NCI-H226 (cell line): Measurements from ENCODE around the gene SPESP1.
A peak's percentile ranks its signal among the peaks of the same experiment; 100 is the strongest.
"Not testable (repeated sequence)": the region's sequence is repeated elsewhere in the genome, so short reads cannot be mapped to it uniquely, and the experiment has no call there.

ENCODE experiments used
- DNase-seq: peaks from one replicate; pipeline ENCODE4 v3.0.0-alpha.2; 2015

The SPESP1 gene

DNA sequence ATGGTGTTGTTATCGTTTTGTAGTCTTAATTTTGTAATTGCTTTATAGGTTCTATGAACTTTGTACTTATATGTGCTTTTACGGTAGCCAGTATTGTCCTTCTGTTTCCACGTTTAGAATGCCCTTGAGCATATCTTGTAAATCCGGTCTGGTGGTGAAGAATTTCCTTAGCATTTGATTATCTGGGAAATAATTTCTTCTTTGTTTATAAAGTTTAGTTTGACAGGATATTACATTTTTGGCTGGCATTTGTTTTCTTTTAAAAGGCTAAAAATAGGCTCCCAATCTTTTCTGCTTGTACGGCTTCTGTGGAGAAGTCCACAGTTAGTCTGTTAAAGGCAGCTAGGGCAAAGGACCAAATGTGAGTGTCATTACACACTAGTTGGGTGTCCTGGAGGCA lies 36.7 kb downstream of the SPESP1 start:
- no peak for DNase-seq

DNA sequence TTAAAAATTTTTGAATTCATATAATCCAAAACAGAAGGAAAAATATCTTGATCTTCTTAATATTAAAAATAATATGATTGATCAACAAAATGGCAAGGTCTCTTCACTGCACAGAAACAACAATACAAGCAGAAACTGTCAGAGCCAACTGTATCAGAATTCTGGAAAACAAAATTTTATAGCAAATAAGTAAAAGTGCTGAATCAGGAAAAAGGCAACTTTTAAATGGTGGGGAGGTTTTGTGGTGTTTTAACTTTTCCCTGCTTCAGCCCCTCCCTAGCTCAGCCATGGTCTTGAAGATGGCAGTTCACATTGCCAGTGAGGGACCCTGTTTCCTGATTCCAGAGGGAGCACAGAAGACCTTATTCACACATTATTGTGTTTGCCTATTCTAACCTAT lies 37.6 kb downstream of the SPESP1 start:
- DNase-seq: no peak

GRCh38 chr15:68969298-68969697 lies 39.0 kb downstream of the SPESP1 start:
- DNase-seq: no peak

- no peak for DNase-seq
Measured at GRCh38 chr15:68972201-68973065, 42.1 kb downstream of the SPESP1 start.

DNA sequence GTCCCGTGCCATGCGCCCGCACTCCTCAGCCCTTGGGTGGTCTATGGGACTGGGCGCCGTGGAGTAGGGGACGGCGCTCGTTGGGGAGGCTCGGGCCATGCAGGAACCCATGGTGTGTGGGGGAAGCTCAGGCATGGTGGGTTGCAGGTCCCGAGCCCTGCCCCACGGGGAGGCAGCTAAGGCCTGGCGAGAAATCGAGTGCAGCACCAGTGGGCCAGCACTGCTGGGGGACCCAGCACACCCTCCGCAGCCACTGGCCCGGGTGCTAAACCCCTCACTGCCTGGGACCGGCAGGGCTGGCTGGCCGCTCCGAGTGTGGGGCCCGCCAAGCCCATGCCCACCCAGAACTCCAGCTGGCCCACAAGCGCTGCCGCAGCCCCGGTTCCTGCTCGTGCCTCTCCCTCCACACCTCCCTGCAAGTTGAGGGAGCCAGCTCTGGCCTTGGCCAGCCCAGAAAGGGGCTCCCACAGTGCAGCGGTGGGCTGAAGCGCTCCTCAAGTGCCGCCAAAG lies 45.4 kb downstream of the SPESP1 start:
- DNase-seq: not testable (repeated sequence)

DNA sequence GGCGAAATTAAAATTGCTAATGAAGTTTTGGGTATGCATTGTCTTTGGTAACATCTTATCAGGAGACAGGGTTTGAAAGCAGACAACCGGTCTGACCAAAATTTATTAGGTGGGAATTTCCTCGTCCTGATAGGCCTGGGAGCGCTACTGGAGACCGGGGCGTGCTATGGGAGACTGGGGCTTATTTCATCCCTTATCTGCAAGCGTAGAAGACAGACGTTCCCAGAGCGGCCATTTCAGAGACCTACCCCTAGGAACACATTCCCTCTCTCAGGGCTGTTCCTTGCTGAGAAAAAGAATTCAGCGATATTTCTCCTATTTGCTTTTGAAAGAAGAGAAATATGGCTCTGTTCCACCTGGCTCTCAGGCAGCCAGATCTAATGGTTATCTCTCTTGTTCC lies 47.1 kb downstream of the SPESP1 start:
- DNase-seq: not testable (repeated sequence)

DNA sequence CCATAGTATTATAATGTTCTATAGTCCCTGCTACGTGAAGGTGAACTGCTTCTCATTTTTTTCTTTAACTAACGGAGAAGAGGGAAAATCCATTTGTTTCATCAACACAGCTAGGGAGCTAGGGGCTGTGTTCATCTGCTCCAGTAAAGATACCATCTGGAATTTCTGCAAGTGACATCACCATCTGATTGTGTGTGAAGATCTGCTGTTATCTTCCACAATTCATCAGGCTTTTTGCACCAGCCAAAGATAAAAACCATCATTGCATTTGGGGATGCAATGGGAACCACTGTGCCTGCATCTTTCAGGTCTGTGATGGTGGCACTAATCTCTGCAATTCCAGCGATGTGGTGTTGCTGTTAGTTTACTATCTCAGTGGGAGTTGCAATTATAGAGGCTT lies 48.7 kb downstream of the SPESP1 start:
- no peak for DNase-seq

DNA sequence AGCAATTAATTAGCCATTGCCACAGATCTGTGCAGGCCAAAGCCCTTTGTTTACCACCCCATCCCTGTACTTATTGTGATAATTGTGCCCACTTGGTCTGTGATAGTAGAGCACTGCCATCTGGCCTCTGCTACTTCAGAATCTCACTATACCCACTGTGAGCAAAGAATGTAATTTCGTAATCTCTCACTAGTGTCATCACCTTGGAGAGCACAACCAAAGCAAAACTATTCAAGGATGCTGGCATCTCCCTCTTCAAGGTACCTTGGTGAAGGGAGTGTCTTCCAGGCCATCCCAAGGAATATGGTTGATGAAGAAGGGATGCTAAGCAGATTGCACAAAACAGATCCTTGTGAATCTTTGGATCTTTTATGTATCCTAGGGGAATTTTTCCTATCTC lies 49.5 kb downstream of the SPESP1 start:
- DNase-seq: no peak

DNA sequence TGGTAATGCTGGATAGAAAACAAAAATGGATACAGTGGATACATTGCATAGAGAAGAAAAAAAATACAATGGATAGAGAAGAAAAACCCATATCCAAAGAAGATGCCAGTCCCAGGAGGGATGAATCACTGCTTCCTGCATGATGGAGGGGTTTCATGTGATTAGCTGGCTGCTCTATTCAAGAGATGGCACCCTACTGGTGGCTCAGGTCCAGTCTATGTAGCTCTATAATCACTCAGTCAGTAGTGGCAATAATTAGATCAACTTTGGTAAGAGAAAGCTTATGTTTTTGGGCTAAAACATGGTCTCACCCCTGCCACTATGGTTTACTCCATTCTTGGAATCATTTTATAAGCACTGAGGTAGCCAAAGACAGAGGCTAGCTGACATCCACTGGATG lies 50.5 kb downstream of the SPESP1 start:
- no peak for DNase-seq

GRCh38 chr15:68981941-68982340 lies 51.6 kb downstream of the SPESP1 start:
- DNase-seq: no peak

DNA sequence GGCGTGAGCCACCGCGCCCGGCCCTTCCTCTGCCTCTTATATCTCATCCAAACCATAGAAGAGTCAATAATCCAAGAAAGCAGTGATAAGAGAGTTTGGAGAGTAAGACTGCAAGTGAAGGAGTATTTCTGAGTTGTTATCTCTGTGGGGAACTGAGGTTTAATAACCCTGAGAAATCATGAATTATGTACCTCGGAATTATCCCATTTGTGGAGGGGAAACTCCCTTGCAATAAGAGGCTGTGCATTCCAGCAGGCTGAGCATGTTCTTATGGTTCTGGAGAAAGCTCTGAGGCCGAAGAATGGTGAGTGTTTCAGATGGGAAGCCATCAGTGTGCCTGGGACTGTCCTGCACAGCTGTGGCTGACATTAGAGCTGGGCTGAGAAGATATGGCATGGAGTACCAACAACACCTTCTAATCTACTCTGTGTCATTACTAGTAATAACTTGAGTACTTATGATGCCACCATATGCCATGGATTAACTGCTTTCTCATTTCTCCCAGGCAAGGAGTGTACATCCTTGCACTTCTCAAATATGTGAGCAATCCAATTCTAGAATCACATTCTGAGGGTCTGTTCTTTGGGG lies 52.7 kb downstream of the SPESP1 start:
- DNase-seq: peak; percentile 53

- peak; percentile 90 for DNase-seq
Measured at GRCh38 chr15:68983961-68984481, 53.7 kb downstream of the SPESP1 start.

DNA sequence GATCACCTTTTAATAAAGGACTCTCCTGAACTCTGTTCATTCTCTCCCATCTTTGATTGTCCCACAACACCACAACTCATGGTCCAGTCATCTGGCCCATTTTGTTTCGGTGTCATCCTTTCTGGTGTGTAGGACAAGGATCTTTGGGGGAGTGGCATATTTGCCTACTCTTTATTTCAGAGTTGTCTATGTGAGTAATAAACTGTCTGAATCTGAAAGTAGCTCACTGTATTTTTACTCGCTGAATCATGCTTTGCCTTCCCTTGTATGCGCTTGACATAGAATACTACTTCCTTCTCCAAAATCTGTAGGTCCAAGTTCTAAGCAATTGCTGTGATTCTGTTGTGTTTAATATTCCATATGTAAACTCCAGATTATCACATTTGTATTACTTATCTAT lies 54.3 kb downstream of the SPESP1 start:
- DNase-seq: no peak

DNA sequence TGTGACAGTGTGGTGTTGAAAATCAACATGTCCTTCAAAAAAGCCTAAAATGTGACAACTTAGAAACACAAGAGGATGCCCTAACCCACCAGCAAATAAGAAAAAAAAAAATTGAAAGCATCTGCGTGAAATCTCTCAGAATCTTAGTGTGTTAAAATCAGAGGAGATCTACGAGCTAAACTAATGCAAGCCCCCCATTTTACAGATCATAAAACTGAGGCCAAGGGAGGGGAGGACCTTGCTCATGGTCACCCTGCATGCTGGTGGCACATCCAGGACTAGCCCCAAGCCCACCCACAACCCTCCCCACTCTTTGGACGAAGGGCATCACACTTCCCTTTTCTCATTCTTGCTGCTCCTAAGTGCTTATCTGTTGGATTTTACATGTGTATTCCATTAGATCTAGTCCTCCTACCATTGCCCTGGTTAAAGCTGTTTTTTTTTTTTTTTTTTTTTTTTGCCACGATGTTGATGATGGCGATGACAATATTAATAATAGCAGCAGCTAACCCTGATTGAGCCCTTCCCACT lies 55.1 kb downstream of the SPESP1 start:
- DNase-seq: no peak

- DNase-seq: no peak
Measured at GRCh38 chr15:68986322-68986721, 56.0 kb downstream of the SPESP1 start.

- DNase-seq: no peak
Measured at GRCh38 chr15:68987120-68987519, 56.8 kb downstream of the SPESP1 start.

GRCh38 chr15:68987676-68988075 lies 57.4 kb downstream of the SPESP1 start:
- no peak for DNase-seq

DNA sequence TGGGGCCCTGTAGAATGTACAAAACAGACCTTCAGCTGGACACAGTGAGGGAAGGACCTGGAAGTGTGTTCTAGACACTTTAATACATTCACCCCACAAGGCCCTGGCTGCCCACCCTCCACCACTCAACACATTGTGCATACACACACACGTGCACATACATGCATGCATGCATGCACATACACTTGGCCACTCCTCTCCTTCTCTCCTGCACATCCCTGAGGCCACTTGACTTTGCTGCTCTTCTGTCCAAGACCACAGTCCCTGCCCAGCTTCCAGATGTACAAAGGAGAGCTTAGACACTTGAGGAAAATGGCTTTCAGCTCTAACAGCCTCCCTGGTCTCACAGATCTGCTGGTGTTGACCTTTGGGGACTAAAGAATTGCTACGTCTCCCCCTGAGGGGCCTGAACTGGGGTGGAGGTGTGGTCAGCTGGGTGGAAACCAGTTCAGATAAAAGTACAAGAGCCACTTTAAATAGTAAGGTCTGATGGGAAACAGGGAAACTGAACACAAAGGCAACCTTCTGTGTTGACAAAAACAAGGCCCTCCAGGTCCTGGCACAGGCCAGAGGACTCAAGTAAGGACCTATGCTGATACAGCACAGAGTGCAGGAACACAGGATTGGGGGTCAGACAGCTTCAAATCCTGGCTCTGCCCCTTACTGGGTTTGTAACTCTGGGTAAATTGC lies 59.4 kb downstream of the SPESP1 start:
- no peak for DNase-seq

GRCh38 chr15:68990231-68990991 lies 60.1 kb downstream of the SPESP1 start:
- DNase-seq: no peak

GRCh38 chr15:68990992-68991500 lies 60.7 kb downstream of the SPESP1 start:
- DNase-seq: no peak

DNA sequence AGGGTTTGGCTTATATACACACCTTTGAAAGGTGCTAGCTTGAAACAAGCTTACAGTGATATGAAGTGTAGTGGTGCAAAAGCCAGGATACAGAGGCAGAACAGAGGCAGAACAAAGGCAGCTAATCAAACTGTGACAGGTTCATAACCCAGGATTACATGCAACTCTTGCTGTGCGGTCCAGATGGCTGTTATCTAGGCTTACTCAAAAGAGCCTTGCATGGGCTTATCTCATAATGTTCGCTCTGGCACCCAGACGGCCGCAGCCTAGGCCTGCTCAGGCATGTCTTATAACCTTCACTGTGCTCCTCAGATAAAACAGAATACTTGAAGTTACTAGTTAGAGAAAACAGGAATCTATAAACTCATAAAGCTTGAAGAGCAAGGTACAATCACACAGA lies 61.4 kb downstream of the SPESP1 start:
- DNase-seq: peak; percentile 85

DNA sequence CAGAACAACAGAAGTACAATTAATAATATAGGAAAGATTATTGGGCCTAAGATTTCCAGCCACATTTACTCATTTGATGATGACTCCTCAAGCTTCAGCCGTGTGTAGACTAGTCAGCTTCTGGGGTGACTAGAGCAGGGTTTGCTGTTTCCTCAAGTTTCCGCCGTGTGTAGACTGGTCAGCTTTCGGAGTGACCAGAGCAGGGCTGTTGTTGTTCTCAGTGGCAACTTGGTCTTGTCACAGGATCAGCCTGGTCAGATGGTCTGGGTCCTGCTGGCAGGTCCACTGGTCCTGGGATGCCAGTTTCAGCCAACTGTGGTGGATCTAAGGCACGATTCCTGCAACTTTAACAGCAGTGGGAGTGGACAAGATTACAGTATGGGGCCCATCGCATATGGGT lies 62.4 kb downstream of the SPESP1 start:
- DNase-seq: no peak
